ENCODE measurements around the gene PRSS8.

DNA sequence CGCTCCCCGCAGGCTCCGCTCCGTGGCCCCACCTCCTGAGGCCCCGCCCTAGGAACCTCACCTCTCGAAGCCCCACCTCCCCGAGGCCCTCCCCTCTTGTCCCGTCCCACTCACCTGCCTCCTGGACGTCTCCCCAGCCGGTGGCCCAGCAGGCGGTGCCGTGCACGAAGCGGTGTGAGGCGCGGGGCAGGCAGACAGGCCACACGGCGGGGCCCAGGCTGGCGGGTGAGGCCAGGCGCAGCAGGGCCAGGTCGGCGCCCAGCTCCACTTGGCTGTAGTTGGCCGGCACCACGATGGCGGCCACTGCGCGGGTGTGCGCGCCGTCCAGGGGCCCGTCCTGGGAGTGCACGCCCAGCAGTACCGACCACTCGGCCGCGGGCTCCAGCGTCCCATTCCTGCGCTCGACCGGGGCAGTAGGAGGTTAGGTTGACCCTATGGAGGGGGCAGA is 12.8 kb upstream of the PRSS8 start:
- TF ChIP-seq, protein P1, sequence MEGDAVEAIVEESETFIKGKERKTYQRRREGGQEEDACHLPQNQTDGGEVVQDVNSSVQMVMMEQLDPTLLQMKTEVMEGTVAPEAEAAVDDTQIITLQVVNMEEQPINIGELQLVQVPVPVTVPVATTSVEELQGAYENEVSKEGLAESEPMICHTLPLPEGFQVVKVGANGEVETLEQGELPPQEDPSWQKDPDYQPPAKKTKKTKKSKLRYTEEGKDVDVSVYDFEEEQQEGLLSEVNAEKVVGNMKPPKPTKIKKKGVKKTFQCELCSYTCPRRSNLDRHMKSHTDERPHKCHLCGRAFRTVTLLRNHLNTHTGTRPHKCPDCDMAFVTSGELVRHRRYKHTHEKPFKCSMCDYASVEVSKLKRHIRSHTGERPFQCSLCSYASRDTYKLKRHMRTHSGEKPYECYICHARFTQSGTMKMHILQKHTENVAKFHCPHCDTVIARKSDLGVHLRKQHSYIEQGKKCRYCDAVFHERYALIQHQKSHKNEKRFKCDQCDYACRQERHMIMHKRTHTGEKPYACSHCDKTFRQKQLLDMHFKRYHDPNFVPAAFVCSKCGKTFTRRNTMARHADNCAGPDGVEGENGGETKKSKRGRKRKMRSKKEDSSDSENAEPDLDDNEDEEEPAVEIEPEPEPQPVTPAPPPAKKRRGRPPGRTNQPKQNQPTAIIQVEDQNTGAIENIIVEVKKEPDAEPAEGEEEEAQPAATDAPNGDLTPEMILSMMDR (IDR thresholded peaks at IDR 0.05) = no peak
- no peak for TF ChIP-seq POLR2A (IDR thresholded peaks at IDR 0.05)

All from thyroid gland (tissue), 4 donors.